Endothelial cell of umbilical vein (primary cell): ENCODE data around the gene ALK. TPM values are rescaled to one million over a fixed set of nuclear protein-coding genes. Genes with fewer than 3 reads are reported as not detected.

Source experiments
- BruUV-seq: library from RNA; stranded (reverse); fragments of 400-500 nt; replicated peaks from 2 replicates; lab custom pipeline; 2021; lab: Mats Ljungman, UMichigan
- CTCF ChIA-PET: fragments of 300-600, 350-600 bp; sonication (Branson Sonifier 250); formaldehyde crosslinking; loops from one replicate; lab custom pipeline; 2021; ENCODE audit warnings: antibody characterized with exemption, inconsistent platforms; lab: Charles Lee
- POLR2A ChIA-PET: fragments of 300-600, 350-600 bp; sonication (Branson Sonifier 250); formaldehyde crosslinking; loops from one replicate; lab custom pipeline; 2021; ENCODE audit warnings: antibody characterized with exemption, inconsistent platforms; lab: Charles Lee
- DNase-seq: peaks from one replicate; pipeline ENCODE4 v3.0.0-alpha.2; 2011; ENCODE audit warnings: low read depth, low spot score
- FAIRE-seq: peaks from 2 replicates; lab custom pipeline; 2011; peaks lifted over from hg19 to GRCh38; lab: Jason Lieb, UNC
- H2AFZ ChIP-seq: 2 replicates; pipeline ENCODE4 v1.6.0; 2012; ENCODE audit warnings: low read depth, low read length, control low read depth, inconsistent platforms
- H3K27ac ChIP-seq: 2 replicates; pipeline ENCODE4 v1.5.1; 2011; ENCODE audit warnings: low read depth, mild to moderate bottlenecking, control low read depth, low read length, moderate library complexity; ENCODE audit not compliant: insufficient read depth
- H3K27me3 ChIP-seq, 2 experiments: 2 replicates each; pipeline versions ENCODE4 v1.6.0 to v1.6.1; 2011; ENCODE audit warnings: low read length in 2 of 2, mixed read lengths in 1 of 2; ENCODE audit not compliant: control insufficient read depth in 2 of 2, insufficient read depth in 2 of 2
- H3K36me3 ChIP-seq, 2 experiments: 2 replicates in 1 of 2; 3 replicates in 1 of 2; pipeline ENCODE4 v1.5.1; 2011; ENCODE audit warnings: low read length in 2 of 2, mild to moderate bottlenecking in 1 of 2, moderate library complexity in 1 of 2; ENCODE audit not compliant: control insufficient read depth in 2 of 2, insufficient read depth in 2 of 2; ENCODE audit errors: extremely low read depth in 1 of 2
- H3K4me1 ChIP-seq: 3 replicates; pipeline ENCODE4 v1.5.1; 2011; ENCODE audit warnings: mild to moderate bottlenecking, low read length; ENCODE audit not compliant: control insufficient read depth, insufficient read depth; ENCODE audit errors: extremely low read depth
- H3K4me2 ChIP-seq: 2 replicates; pipeline ENCODE4 v1.6.1; 2011; ENCODE audit warnings: low read length, control low read depth, mixed read lengths; ENCODE audit not compliant: insufficient read depth
- H3K4me3 ChIP-seq, 3 experiments: fragments of 200-600 bp in 1 of 3; sonication (generic), shearing (Covaris generic) in 1 of 3; replicated peaks in 1 of 3; 2 replicates each; pipeline ENCODE4 v1.5.1; 2011 to 2016; ENCODE audit warnings: control low read depth in 3 of 3, low read length in 3 of 3, mild to moderate bottlenecking in 2 of 3, inconsistent platforms in 1 of 3, low read depth in 1 of 3, moderate library complexity in 1 of 3; ENCODE audit not compliant: insufficient read depth in 1 of 3
- H3K79me2 ChIP-seq: 2 replicates; pipeline ENCODE4 v1.6.0; 2012; ENCODE audit warnings: low read length, inconsistent platforms; ENCODE audit not compliant: control insufficient read depth, insufficient read depth
- H3K9ac ChIP-seq: replicated peaks from 2 replicates; pipeline ENCODE3; 2011; ENCODE audit warnings: low read length, control low read depth; ENCODE audit not compliant: insufficient read depth; ENCODE audit errors: extremely low read depth
- H3K9me1 ChIP-seq: replicated peaks from 3 replicates; pipeline ENCODE4 v1.6.0; 2011; ENCODE audit warnings: mild to moderate bottlenecking, low read length; ENCODE audit not compliant: control insufficient read depth, insufficient read depth; ENCODE audit errors: extremely low read depth
- H3K9me3 ChIP-seq: replicated peaks from 2 replicates; pipeline ENCODE4 v1.5.1; 2012; ENCODE audit warnings: low read length, inconsistent platforms; ENCODE audit not compliant: control insufficient read depth, insufficient read depth
- H4K20me1 ChIP-seq: replicated peaks from 2 replicates; pipeline ENCODE3; 2011; ENCODE audit warnings: mild to moderate bottlenecking, low read length; ENCODE audit not compliant: control insufficient read depth, insufficient read depth; ENCODE audit errors: extremely low read depth
- CTCF ChIP-seq, 2 donors: IDR thresholded peaks; 1 replicate in 1 of 2; 2 replicates in 1 of 2; pipeline ENCODE4 v1.5.1; 2011; ENCODE audit warnings: low read length in 2 of 2, mild to moderate bottlenecking in 2 of 2, moderate library complexity in 2 of 2, control low read depth in 1 of 2, inconsistent platforms in 1 of 2, low read depth in 1 of 2; ENCODE audit not compliant: insufficient read depth in 1 of 2; ENCODE audit errors: extremely low read depth in 1 of 2
- EZH2 ChIP-seq: IDR thresholded peaks from 2 replicates; pipeline ENCODE4 v1.6.1; 2012; ENCODE audit warnings: borderline replicate concordance, low read depth, mild to moderate bottlenecking, moderate library complexity, low read length, inconsistent platforms; ENCODE audit not compliant: severe bottlenecking
- FOS ChIP-seq: IDR thresholded peaks from 2 replicates; pipeline ENCODE4 v1.6.1; 2011; ENCODE audit warnings: mild to moderate bottlenecking, low read length, moderate library complexity, borderline replicate concordance; ENCODE audit not compliant: insufficient read depth
- GATA2 ChIP-seq: IDR thresholded peaks from 2 replicates; pipeline ENCODE4 v1.7.0; 2011; ENCODE audit warnings: low read depth, mild to moderate bottlenecking, moderate library complexity, mixed read lengths, low read length; ENCODE audit not compliant: insufficient read length, insufficient read depth
- JUN ChIP-seq: IDR thresholded peaks from 2 replicates; pipeline ENCODE4 v1.6.1; 2011; ENCODE audit warnings: borderline replicate concordance, low read depth; ENCODE audit not compliant: insufficient read length, insufficient read depth
- MAX ChIP-seq: IDR thresholded peaks from 2 replicates; pipeline ENCODE4 v1.6.1; 2011; ENCODE audit not compliant: insufficient read depth, insufficient read length
- MYC ChIP-seq: IDR thresholded peaks from one replicate; pipeline ENCODE4 v1.6.1; 2011; ENCODE audit warnings: mild to moderate bottlenecking, low read depth, low read length
- POLR2A ChIP-seq: IDR thresholded peaks from 2 replicates; pipeline ENCODE4 v1.6.1; 2012; ENCODE audit warnings: low read depth, mild to moderate bottlenecking, control low read depth, low read length
- POLR2AphosphoS5 ChIP-seq: IDR thresholded peaks from 2 replicates; pipeline ENCODE4 v1.6.1; 2012; ENCODE audit warnings: low read depth, mild to moderate bottlenecking, control low read depth, low read length, moderate library complexity; ENCODE audit not compliant: insufficient read depth
- dilution Hi-C: fragments of 300-500 bp; cut with MboI; formaldehyde crosslinking; loops from one replicate; pipeline ENCODE4 v1.15.0; 2019; ENCODE audit warnings: low sequenced_read_pairs; ENCODE audit not compliant: extremely low pct_ligation_motif_present
- intact Hi-C: fragments of 100-400 bp; cut with micrococcal nuclease; formaldehyde crosslinking; loops from one replicate; pipeline ENCODE4 v1.10.0; 2022
- polyA plus RNA-seq, 4 experiments: library from polyadenylated mRNA; depleted of rRNA in 3 of 4; stranded (reverse) in 3 of 4; unstranded in 1 of 4; fragments of >200 nt; gene quantifications; 2 replicates each; pipeline versions ENCODE4 v1.2.1 to v1.2.3, GENCODE V29; 2011 to 2012; ENCODE audit warnings: missing spikeins in 1 of 4
- total RNA-seq: library from RNA; stranded (reverse); gene quantifications from 2 replicates; pipeline ENCODE4 v1.2.3, GENCODE V29; 2021

The ALK gene
- total and polyA plus RNA-seq, 2 donors (not counting 3 experiments of a cell fraction or from before 2014, with no cell fraction given), result not detected

GRCh38 chr2:29660201-29660600, 261.2 kb downstream of the ALK start:
- no peak for TF ChIP-seq MYC
- no peak for TF ChIP-seq JUN
- TF ChIP-seq EZH2, result no peak
- TF ChIP-seq POLR2A, result no peak
- no peak for TF ChIP-seq FOS
- TF ChIP-seq MAX, result no peak
- TF ChIP-seq CTCF (IDR thresholded peaks at IDR 0.05; ENCODE audit: extremely low read depth in 1 of 2, insufficient read depth in 1 of 2, low read depth in 1 of 2, low read length in 2 of 2), result no peak
- no peak for TF ChIP-seq POLR2AphosphoS5
- TF ChIP-seq GATA2, result no peak
- intact Hi-C loops, result no loop called here
- BruUV-seq, result no TSS peak
- POLR2A ChIA-PET, result no interaction called here
- no peak overlapping the region for H2AFZ ChIP-seq
- H3K4me2 ChIP-seq, result no peak overlapping the region
- H3K4me1 ChIP-seq, result no peaks in the 10 kb centered on the region
- H3K79me2 ChIP-seq, result no peaks in the 10 kb centered on the region
- H3K9me1 ChIP-seq, result no peaks in the 10 kb centered on the region
- no peaks in the 10 kb centered on the region for H3K36me3 ChIP-seq
- CTCF ChIA-PET, result no interaction called here
- no peaks in the 10 kb centered on the region for H4K20me1 ChIP-seq
- no peak for FAIRE-seq
- dilution Hi-C loops, result no loop called here
- no peak overlapping the region for H3K27ac ChIP-seq
- peaks cover 4% of the 10 kb centered on the region for H3K9me3 ChIP-seq
- no peak overlapping the region for H3K9ac ChIP-seq
- no peak for DNase-seq
- no peak overlapping the region for H3K4me3 ChIP-seq
- H3K27me3 ChIP-seq, result no peaks in the 10 kb centered on the region
